NB4 (cell line): ENCODE data around the gene VASH1.

ENCODE experiments used
- POLR2A ChIP-seq: IDR thresholded peaks from 2 replicates; pipeline ENCODE4 v1.6.1; 2011; ENCODE audit warnings: mild to moderate bottlenecking; ENCODE audit not compliant: insufficient read length; ENCODE audit errors: extremely low read depth
- TF ChIP-seq, protein P1 (sequence below): IDR thresholded peaks from one replicate; pipeline ENCODE4 v1.5.1; 2012; ENCODE audit warnings: low read depth, low read length
- TF ChIP-seq, protein P2 (sequence below): IDR thresholded peaks from 2 replicates; pipeline ENCODE4 v1.6.1; 2011; ENCODE audit warnings: low read depth, low read length

GRCh38 chr14:76767681-76768656 is 6.7 kb downstream of the VASH1 start:
- TF ChIP-seq, protein P1, sequence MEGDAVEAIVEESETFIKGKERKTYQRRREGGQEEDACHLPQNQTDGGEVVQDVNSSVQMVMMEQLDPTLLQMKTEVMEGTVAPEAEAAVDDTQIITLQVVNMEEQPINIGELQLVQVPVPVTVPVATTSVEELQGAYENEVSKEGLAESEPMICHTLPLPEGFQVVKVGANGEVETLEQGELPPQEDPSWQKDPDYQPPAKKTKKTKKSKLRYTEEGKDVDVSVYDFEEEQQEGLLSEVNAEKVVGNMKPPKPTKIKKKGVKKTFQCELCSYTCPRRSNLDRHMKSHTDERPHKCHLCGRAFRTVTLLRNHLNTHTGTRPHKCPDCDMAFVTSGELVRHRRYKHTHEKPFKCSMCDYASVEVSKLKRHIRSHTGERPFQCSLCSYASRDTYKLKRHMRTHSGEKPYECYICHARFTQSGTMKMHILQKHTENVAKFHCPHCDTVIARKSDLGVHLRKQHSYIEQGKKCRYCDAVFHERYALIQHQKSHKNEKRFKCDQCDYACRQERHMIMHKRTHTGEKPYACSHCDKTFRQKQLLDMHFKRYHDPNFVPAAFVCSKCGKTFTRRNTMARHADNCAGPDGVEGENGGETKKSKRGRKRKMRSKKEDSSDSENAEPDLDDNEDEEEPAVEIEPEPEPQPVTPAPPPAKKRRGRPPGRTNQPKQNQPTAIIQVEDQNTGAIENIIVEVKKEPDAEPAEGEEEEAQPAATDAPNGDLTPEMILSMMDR = no peak
- no peak for TF ChIP-seq POLR2A
- TF ChIP-seq, protein P2, sequence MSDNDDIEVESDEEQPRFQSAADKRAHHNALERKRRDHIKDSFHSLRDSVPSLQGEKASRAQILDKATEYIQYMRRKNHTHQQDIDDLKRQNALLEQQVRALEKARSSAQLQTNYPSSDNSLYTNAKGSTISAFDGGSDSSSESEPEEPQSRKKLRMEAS = no peak; the same call in 1 of the 2 replicates
